Mesenchymal stem cell (in vitro differentiated cells and primary cell): ENCODE results near the gene MCTP2.

Experiments used
- DNase-seq: peaks from one replicate; pipeline ENCODE4 v3.0.0-alpha.2; 2013
- H2AFZ ChIP-seq: one replicate; pipeline ENCODE4 v1.6.1; 2013; ENCODE audit warnings: low read depth, mild to moderate bottlenecking, control low read depth, inconsistent platforms, low read length, moderate library complexity
- H2AK5ac ChIP-seq: 2 replicates; pipeline ENCODE4 v1.6.1; 2013; ENCODE audit warnings: low read length, moderate library complexity, mild to moderate bottlenecking, inconsistent platforms; ENCODE audit not compliant: severe bottlenecking
- H2BK120ac ChIP-seq: one replicate; pipeline ENCODE4 v1.6.1; 2013; ENCODE audit warnings: low read depth, mild to moderate bottlenecking, inconsistent platforms, low read length, moderate library complexity
- H2BK12ac ChIP-seq, 2 experiments: one replicate each; pipeline ENCODE4 v1.6.1; 2013; ENCODE audit warnings: inconsistent platforms in 2 of 2, low read length in 2 of 2, mild to moderate bottlenecking in 2 of 2, moderate library complexity in 2 of 2, control low read depth in 1 of 2
- H2BK15ac ChIP-seq: one replicate; pipeline ENCODE4 v1.6.1; 2013; ENCODE audit warnings: mild to moderate bottlenecking, low read depth, inconsistent platforms; ENCODE audit not compliant: poor library complexity, severe bottlenecking
- H2BK5ac ChIP-seq: 2 replicates; pipeline ENCODE4 v1.6.1; 2013; ENCODE audit warnings: low read depth, mild to moderate bottlenecking, low read length, control low read depth, inconsistent platforms; ENCODE audit not compliant: poor library complexity, severe bottlenecking
- H3K14ac ChIP-seq, 2 experiments: one replicate each; pipeline ENCODE4 v1.6.1; 2013; ENCODE audit warnings: inconsistent platforms in 2 of 2, low read length in 2 of 2, control low read depth in 1 of 2, mild to moderate bottlenecking in 1 of 2, moderate library complexity in 1 of 2
- H3K18ac ChIP-seq, 2 experiments: one replicate each; pipeline ENCODE4 v1.6.1; 2013; ENCODE audit warnings: inconsistent platforms in 2 of 2, low read length in 2 of 2, control low read depth in 1 of 2, low read depth in 1 of 2, mild to moderate bottlenecking in 1 of 2
- H3K23ac ChIP-seq, 2 experiments: one replicate each; pipeline ENCODE4 v1.6.1; 2013; ENCODE audit warnings: inconsistent platforms in 2 of 2, low read length in 2 of 2, mild to moderate bottlenecking in 2 of 2, moderate library complexity in 2 of 2, control low read depth in 1 of 2
- H3K27ac ChIP-seq: 2 replicates; pipeline ENCODE4 v1.5.1; 2013; ENCODE audit warnings: mild to moderate bottlenecking, moderate library complexity, low read length, control low read depth, inconsistent platforms; ENCODE audit not compliant: poor library complexity, severe bottlenecking
- H3K27me3 ChIP-seq, 2 experiments: 2 replicates each; pipeline versions ENCODE4 v1.6.1 to v1.7.0; 2013; ENCODE audit warnings: low read length in 2 of 2, mild to moderate bottlenecking in 2 of 2, moderate library complexity in 2 of 2, control low read depth in 1 of 2, inconsistent platforms in 1 of 2; ENCODE audit not compliant: control insufficient read depth in 1 of 2, insufficient read depth in 1 of 2
- H3K36me3 ChIP-seq, 2 experiments: 2 replicates each; pipeline versions ENCODE4 v1.6.1 to v1.7.0; 2013; ENCODE audit warnings: low read length in 2 of 2, control low read depth in 1 of 2, inconsistent platforms in 1 of 2, low read depth in 1 of 2, mild to moderate bottlenecking in 1 of 2; ENCODE audit not compliant: insufficient read depth in 2 of 2, control insufficient read depth in 1 of 2
- H3K4ac ChIP-seq, 2 experiments: one replicate each; pipeline ENCODE4 v1.6.1; 2013; ENCODE audit warnings: inconsistent platforms in 2 of 2, low read length in 2 of 2, mild to moderate bottlenecking in 2 of 2, moderate library complexity in 2 of 2, control low read depth in 1 of 2, low read depth in 1 of 2
- H3K4me1 ChIP-seq: 2 replicates; pipeline ENCODE4 v1.6.1; 2013; ENCODE audit warnings: low read depth, low read length, control low read depth; ENCODE audit not compliant: control insufficient read depth, insufficient read depth
- H3K4me2 ChIP-seq: 2 replicates; pipeline ENCODE4 v1.6.1; 2013; ENCODE audit warnings: low read length, mild to moderate bottlenecking, inconsistent platforms; ENCODE audit not compliant: poor library complexity, severe bottlenecking
- H3K4me3 ChIP-seq, 2 experiments: 2 replicates each; pipeline versions ENCODE4 v1.5.1 to v1.7.0; 2013; ENCODE audit warnings: low read length in 2 of 2, mild to moderate bottlenecking in 2 of 2, control low read depth in 1 of 2, low read depth in 1 of 2; ENCODE audit not compliant: insufficient read depth in 1 of 2
- H3K79me1 ChIP-seq: replicated peaks from 2 replicates; pipeline ENCODE4 v1.6.1; 2013; ENCODE audit warnings: mild to moderate bottlenecking, control low read depth, low read length, inconsistent platforms; ENCODE audit not compliant: poor library complexity, severe bottlenecking
- H3K9ac ChIP-seq: 2 replicates; pipeline ENCODE4 v1.7.0; 2013; ENCODE audit warnings: mild to moderate bottlenecking, low read length, moderate library complexity
- H3K9me3 ChIP-seq: 2 replicates; pipeline ENCODE4 v1.7.0; 2013; ENCODE audit warnings: mild to moderate bottlenecking, low read length; ENCODE audit not compliant: control insufficient read depth
- H4K8ac ChIP-seq: one replicate; pipeline ENCODE4 v1.6.1; 2013; ENCODE audit warnings: inconsistent platforms, mild to moderate bottlenecking, low read length, moderate library complexity
- H4K91ac ChIP-seq: one replicate; pipeline ENCODE4 v1.6.1; 2013; ENCODE audit warnings: mild to moderate bottlenecking, low read length, inconsistent platforms
- WGBS: methylation state at CpG from one replicate; pipeline ENCODE4 v1.1.7; 2013; ENCODE audit warnings: mixed read lengths; 5-methylcytosine and 5-hydroxymethylcytosine counted together

Gene MCTP2

DNA sequence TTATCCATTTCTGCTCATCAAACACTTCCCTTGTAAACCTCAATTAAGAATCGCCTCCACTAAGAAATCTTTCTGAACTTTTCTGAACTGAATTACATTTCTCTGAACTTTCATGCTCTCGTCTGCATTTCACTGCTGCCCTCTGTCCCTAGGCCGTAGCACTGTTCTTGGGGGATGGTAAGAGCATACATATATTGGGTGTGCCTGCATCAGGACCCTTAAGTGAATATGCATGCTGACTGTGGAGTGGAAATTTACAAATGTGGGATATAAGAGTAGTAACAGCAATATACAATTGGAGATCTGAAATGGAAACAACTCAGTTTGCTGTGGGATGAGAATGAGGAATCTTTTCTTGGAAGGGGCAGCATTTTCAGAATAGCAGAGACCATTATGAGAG is 148.6 kb downstream of the MCTP2 start:
- Histone ChIP-seq H3K4me1 (no peaks in the 10 kb centered on the region), H3K79me1 (no peaks in the 10 kb centered on the region), H3K27ac (no peak overlapping the region), H3K4me3 (no peak overlapping the region), H2BK120ac (no peak overlapping the region), H4K8ac (no peak overlapping the region), H3K36me3 (peaks cover 3 to 22% of the 10 kb centered on the region in 2 experiments), H3K23ac (no peak overlapping the region), H4K91ac (no peak overlapping the region), H3K9ac (no peak overlapping the region), H2BK12ac (no peak overlapping the region), H3K14ac (no peak overlapping the region), H3K9me3 (no peaks in the 10 kb centered on the region), H2AK5ac (no peak overlapping the region), H2AFZ (no peak overlapping the region), H3K27me3 (no peaks in the 10 kb centered on the region), H3K4ac (no peak overlapping the region), H2BK5ac (no peak overlapping the region), H3K4me2 (no peak overlapping the region), H3K18ac (no peak overlapping the region), H2BK15ac (no peak overlapping the region)
- 93% methylated on average over 3 of the region's 3 CpGs for WGBS
- no peak for DNase-seq

- Histone ChIP-seq H3K9ac (no peak overlapping the region), H4K8ac (no peak overlapping the region), H3K4me2 (no peak overlapping the region), H2BK15ac (no peak overlapping the region), H2BK12ac (no peak overlapping the region), H4K91ac (no peak overlapping the region), H2BK120ac (no peak overlapping the region), H3K27me3 (no peaks in the 10 kb centered on the region), H3K4me1 (no peaks in the 10 kb centered on the region), H3K27ac (no peak overlapping the region), H3K36me3 (peaks cover 3 to 21% of the 10 kb centered on the region in 2 experiments), H3K18ac (no peak overlapping the region), H2AFZ (no peak overlapping the region), H2BK5ac (no peak overlapping the region), H3K4me3 (no peak overlapping the region), H2AK5ac (no peak overlapping the region), H3K23ac (no peak overlapping the region), H3K14ac (no peak overlapping the region), H3K4ac (no peak overlapping the region), H3K79me1 (no peaks in the 10 kb centered on the region), H3K9me3 (no peaks in the 10 kb centered on the region)
- no peak for DNase-seq
- no CpG with 5 or more reads among the region's 1 CpG for WGBS
Observed at GRCh38 chr15:94380798-94381197, 149.4 kb downstream of the MCTP2 start.

GRCh38 chr15:94381384-94381783 is 150.0 kb downstream of the MCTP2 start:
- Histone ChIP-seq H3K23ac (no peak overlapping the region), H3K9ac (no peak overlapping the region), H3K36me3 (peaks cover 3 to 16% of the 10 kb centered on the region in 2 experiments), H3K4me1 (no peaks in the 10 kb centered on the region), H2BK15ac (no peak overlapping the region), H3K4ac (no peak overlapping the region), H3K79me1 (no peaks in the 10 kb centered on the region), H3K4me3 (no peak overlapping the region), H2BK12ac (no peak overlapping the region), H4K8ac (peak overlapping the region; percentile 31), H3K14ac (no peak overlapping the region), H4K91ac (no peak overlapping the region), H3K9me3 (no peaks in the 10 kb centered on the region), H2AFZ (no peak overlapping the region), H2AK5ac (no peak overlapping the region), H2BK120ac (no peak overlapping the region), H2BK5ac (no peak overlapping the region), H3K27ac (no peak overlapping the region), H3K27me3 (no peaks in the 10 kb centered on the region), H3K18ac (no peak overlapping the region), H3K4me2 (no peak overlapping the region)
- no peak for DNase-seq
- 90% methylated on average over 8 of the region's 8 CpGs for WGBS

DNA sequence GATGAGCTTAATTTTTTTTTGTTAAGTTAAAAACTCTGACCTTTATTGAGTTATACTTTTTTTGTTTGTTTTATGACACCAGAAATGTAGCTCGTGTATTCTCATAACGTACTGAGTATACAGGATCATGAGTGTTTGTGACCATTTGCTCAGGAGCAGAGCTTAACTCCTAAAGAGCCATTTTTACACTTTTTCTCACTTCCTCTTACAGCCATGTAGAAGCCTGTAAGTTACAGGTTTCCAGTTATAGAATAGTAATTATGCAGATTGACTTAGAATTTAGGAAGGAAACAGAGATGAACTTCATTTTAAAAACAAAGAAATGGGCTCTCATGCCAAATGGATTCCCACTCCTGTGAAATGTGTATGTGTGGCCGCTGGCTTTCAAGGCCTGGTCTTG is 151.7 kb downstream of the MCTP2 start:
- Histone ChIP-seq H2AFZ (no peak overlapping the region), H2BK5ac (no peak overlapping the region), H3K4me1 (peaks cover 2% of the 10 kb centered on the region), H2BK15ac (no peak overlapping the region), H3K27ac (no peak overlapping the region), H3K36me3 (peaks cover 3 to 11% of the 10 kb centered on the region in 2 experiments), H3K4ac (no peak overlapping the region), H3K9me3 (no peaks in the 10 kb centered on the region), H4K8ac (no peak overlapping the region), H3K4me3 (no peak overlapping the region), H4K91ac (no peak overlapping the region), H2BK120ac (no peak overlapping the region), H3K9ac (no peak overlapping the region), H2AK5ac (no peak overlapping the region), H2BK12ac (no peak overlapping the region), H3K18ac (no peak overlapping the region), H3K14ac (no peak overlapping the region), H3K23ac (no peak overlapping the region), H3K27me3 (no peaks in the 10 kb centered on the region), H3K4me2 (no peak overlapping the region), H3K79me1 (no peaks in the 10 kb centered on the region)
- WGBS: 100% methylated on average over 3 of the region's 3 CpGs
- DNase-seq: no peak
